Measurements from ENCODE around the gene TTLL11.

The TTLL11 gene

GRCh38 chr9:121929893-121930875, 162.9 kb downstream of the TTLL11 start:
- no peak for DNase-seq

- no peak for DNase-seq
These were observed 165.5 kb downstream of the TTLL11 start for GRCh38 chr9:121927636-121928035.

- DNase-seq, result no peak
These were observed 166.0 kb downstream of the TTLL11 start for GRCh38 chr9:121927081-121927480.

- no peak for DNase-seq
These were observed 166.7 kb downstream of the TTLL11 start for GRCh38 chr9:121926351-121926801.

GRCh38 chr9:121925935-121926334, 167.2 kb downstream of the TTLL11 start:
- no peak for DNase-seq

- no peak for DNase-seq
These were observed 168.4 kb downstream of the TTLL11 start for GRCh38 chr9:121924700-121925099.

GRCh38 chr9:121921444-121921843, 171.7 kb downstream of the TTLL11 start:
- peak; percentile 19 for DNase-seq

GRCh38 chr9:121917375-121918335, 175.5 kb downstream of the TTLL11 start:
- DNase-seq, result no peak

- DNase-seq, result no peak
These were observed 177.8 kb downstream of the TTLL11 start for GRCh38 chr9:121915304-121915625.

- no peak for DNase-seq
These were observed 178.4 kb downstream of the TTLL11 start for GRCh38 chr9:121914604-121915303.

GRCh38 chr9:121914017-121914595, 179.0 kb downstream of the TTLL11 start:
- DNase-seq, result no peak

GRCh38 chr9:121912812-121913627, 180.1 kb downstream of the TTLL11 start:
- DNase-seq, result no peak

GRCh38 chr9:121910491-121911040, 182.5 kb downstream of the TTLL11 start:
- DNase-seq, result no peak

GRCh38 chr9:121909111-121909510, 184.0 kb downstream of the TTLL11 start:
- DNase-seq, result no peak

GRCh38 chr9:121906074-121906870, 186.8 kb downstream of the TTLL11 start:
- peak; percentile 54 for DNase-seq

GRCh38 chr9:121902461-121903135, 190.5 kb downstream of the TTLL11 start:
- DNase-seq, result peak; percentile 96

GRCh38 chr9:121901616-121902015, 191.5 kb downstream of the TTLL11 start:
- DNase-seq, result no peak

- DNase-seq, result no peak
These were observed 192.9 kb downstream of the TTLL11 start for GRCh38 chr9:121900163-121900562.

GRCh38 chr9:121898856-121899255, 194.3 kb downstream of the TTLL11 start:
- DNase-seq, result no peak

All from fibroblast of skin of abdomen (primary cell).